ENCODE results near the gene RND3.

Gene RND3

DNA sequence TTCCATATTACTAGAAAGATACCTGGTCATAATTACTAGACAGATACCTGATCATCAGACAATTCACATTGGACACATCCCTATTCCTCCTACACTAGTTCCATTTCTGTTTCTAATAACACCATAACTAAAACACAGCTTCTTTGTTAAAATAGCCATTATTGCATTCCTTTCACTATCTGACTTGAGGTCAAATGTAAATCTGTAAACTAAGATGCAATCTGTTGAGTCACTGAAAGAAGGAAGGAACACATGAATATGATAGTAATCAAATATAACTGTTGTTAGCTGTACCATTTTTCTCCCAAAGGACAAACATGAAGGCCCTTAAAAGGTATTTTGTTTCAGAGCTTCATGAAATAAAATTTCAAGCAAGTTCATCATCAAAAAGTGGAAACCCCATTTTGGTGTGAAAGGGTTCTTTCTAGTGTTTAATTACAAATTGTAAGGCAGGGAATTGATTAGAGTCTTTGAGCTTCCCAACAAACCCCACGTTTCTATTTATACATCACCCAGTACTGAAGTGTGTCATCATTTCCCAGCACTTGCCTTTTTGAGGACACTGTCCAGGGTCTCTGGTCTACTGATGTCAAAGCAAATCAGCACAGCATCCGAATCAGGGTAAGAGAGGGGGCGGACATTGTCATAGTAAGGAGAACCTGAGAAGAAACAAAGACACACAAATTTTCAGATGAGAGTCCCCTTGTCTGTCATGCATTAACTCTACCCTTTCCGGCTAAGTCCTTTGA, 13.0 kb downstream of the RND3 start:
- DNase-seq, result no peak

DNA sequence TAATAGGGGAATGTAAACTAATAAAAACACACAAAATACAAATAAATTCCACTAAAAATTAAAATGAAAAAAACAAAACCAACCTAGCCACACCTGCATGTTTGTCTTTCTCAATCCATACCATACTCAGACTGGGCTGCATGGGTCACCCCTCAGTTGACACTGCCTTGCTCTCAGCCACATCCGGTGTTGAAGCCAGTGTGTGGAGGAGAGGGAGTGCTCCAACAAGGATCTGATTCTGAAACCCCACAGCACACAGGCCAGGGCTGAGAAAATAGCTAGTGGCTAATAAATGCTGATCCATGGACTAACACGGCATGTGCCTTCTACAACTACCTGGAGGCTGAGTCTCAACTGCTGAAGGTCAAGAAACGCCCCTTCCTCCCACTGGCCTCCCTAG, 13.7 kb downstream of the RND3 start:
- DNase-seq, result no peak

- no peak for DNase-seq
Measured at GRCh38 chr2:150472511-150472899, 15.0 kb downstream of the RND3 start.

DNA sequence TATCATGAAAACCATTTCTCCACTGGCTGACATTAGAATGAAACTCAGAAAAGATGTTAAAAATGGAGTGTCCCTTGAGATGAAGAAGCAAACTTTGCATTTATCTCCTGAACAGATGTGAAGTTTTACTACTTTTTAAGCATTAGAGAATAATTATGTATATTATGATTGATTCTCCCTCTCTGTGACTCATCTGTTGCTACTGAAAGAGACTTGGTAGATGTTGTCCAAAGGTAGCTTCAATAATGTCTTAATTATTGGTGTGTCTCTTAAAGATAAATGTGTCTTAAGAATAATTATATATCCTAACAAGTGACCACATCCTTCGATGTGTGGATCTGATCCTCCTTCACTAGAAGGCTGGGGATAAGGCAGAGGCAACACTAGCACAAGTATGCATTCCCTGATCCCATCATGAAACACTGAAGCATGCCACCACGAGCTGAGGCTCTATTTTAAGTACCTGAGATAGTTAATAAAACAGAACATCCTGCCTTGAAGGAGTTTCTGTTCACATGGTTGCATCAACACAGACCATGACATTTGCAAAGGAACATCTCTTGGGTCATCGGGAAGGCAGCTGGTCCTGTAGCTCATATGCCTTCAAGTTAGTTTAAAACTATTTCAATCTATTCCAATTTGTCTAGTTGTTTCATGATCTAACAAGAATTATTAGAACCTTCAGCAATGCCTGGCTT, 15.5 kb downstream of the RND3 start:
- DNase-seq, result no peak

- no peak for DNase-seq
Measured at GRCh38 chr2:150470435-150470834, 17.0 kb downstream of the RND3 start.

GRCh38 chr2:150469706-150470274, 17.7 kb downstream of the RND3 start:
- no peak for DNase-seq

- DNase-seq, result no peak
Measured at GRCh38 chr2:150468350-150468960, 19.0 kb downstream of the RND3 start.

DNA sequence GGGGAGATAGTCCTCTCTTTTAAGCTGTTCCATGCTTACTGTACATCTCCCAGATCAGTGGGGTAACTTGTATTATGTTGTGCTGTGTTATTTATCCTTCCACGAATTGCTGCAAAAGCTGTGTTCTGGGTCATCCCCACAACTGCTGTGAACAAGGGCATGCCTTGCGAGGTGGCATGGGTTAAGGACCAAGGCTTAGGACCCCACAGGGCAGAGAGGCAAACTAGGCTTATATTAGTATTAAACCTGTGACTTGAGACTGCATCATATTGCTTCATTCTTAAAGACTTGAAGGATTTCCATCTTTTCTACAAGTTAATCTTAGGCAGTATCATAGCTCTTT, 19.9 kb downstream of the RND3 start:
- DNase-seq, result no peak

DNA sequence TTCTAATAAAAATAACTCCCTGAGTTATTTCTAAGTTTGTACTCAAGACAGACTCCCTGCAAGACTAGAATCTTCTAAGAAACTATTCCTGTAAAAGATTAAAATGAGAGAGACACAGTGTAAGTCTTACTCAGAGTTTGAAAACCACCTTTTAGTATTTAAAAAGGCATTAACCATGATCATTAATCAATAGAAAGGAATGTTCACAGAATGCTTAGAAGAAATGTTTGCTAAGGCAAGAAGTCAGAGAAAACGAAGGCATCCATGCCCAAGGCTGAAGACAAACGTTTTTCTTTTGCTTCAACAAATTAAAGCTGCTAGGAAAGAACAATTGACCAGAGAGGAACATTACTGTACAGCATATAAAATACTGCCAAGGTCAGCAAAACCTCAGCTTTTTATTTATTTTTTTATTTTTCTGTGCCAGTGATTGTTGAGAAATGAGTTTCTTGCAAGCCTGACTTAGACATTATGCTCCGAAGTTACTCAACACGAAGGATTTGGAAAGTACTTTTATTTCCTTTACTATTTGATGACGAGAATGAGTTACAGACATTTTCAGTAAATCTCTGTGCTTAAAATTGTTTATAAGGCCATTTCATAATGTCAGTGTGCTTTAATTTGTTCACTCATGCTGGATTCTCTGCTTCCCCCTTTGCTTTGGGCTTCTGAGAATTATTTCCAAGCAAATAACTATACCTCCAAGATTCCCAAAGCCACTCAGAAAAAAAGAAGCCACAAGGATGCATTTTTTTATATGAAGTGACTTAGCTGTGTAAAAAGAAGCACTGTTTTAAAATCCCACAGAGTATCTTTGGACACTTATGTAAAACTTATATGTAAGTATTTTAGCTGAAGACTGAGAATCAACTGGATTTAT, 20.5 kb downstream of the RND3 start:
- DNase-seq, result no peak

DNA sequence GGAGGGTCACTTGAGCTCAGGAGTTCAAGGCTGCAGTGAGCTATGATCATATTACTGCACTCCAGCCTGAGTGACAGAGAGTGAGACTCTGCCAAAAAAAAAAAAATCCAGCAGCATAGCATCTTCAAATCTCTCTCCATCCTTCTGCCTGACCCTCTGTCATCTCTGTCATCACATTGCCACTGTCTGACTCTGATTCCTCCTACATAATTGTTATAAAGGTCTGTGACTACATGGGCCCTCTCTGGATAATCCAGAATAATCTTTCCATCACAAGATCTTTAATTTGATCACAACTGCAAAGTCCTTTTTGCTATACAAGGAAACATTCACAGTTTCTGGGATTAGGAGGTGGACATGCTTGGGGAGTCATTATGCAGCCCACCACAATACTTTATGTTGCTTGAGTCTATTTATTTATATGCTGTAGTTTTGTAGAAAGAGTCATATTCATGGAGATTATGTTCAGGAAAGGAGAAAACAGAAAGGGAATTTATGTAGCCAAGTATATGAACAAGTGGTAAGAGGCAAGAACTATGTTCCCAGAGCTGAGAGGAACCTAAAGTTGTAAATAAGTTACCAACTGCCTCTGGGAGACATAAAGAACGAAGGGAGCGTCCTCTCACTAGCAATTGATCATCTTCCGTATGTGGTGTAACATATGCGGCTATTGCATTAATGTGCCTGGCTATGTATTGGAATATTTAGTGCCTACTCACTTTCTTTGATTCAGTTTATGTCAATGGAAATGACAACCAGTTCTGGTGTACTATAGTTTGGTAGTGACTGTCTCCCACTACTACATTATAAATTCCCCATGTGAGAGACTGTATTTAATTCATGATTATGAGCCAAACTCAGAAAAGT, 21.5 kb downstream of the RND3 start:
- no peak for DNase-seq

- no peak for DNase-seq
Measured at GRCh38 chr2:150464986-150465385, 22.5 kb downstream of the RND3 start.

DNA sequence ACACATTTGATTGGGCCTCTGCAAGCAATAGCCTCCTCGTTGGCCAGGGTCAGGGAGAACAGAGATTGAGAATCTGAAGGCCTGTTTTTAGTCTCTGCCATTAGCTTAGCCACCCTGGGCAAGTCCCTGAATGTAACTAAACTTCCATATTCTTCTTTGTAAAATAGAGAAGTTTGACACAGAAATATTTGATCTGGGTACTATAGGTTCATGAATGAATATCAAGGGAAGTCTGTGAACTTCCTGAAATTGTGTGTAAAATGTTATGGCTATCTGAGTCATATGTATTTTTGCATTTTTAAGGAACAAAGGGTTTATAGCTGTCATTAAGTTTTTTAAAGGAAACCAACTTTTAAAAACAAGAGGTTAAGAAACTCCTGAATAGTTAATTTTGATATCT, 23.2 kb downstream of the RND3 start:
- no peak for DNase-seq

DNA sequence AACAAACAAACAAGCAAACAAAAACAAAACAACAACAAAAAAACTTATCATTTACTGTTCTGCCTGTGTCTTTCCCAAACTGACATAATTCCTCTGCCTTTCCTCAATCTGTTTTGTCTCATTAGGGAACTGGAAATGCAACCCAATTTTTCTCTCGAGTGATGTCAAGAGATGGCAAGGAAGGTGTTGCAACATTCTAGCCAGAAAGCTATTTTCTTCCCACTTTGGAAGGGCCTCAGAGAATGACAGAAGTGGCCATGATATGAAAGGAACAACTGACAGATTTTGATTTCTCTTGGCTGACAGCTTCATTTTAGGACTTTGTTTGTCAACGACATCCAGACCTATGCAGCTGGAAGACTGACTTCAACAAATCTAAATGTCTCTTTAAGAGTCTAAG, 24.7 kb downstream of the RND3 start:
- no peak for DNase-seq

DNA sequence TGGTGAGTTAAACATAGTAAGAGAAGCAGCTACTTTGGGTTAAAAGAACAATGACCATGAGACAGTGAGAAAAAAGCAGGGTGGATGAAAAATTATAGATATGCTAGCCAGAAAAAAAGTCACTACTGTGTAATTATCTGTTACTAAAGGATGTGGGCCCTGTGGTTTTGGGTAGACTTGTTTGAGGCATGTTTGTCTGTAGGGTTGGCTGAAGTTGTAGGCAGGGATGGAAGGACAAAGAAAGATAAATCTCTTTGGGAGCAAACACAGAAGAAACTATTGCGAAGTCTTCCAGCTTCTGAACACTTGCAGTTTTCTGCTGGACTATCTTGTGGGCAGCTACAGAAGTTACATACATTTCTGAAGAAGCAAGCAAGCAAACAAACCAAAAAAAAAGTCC, 28.2 kb downstream of the RND3 start:
- no peak for DNase-seq

- DNase-seq, result no peak
Measured at GRCh38 chr2:150450765-150451164, 36.7 kb downstream of the RND3 start.

DNA sequence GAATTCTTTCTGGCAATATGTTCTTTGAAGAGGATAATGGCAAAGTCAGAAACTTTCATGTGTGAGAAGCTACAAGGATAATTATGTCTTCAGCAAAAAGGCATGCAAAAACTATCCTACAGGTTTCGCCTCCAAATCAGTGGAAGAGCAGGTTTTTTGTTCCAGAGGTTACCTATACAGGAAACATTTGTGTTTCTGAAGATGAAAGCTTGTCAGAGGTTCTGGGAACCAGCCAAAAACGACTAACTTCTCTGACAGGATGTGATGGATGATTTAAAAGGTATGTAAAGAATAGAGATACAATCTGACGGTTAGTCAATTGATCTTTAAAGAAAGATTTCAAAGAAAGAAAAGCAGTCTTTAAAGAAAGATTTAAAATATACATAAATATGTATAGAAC, 37.6 kb downstream of the RND3 start:
- no peak for DNase-seq

DNA sequence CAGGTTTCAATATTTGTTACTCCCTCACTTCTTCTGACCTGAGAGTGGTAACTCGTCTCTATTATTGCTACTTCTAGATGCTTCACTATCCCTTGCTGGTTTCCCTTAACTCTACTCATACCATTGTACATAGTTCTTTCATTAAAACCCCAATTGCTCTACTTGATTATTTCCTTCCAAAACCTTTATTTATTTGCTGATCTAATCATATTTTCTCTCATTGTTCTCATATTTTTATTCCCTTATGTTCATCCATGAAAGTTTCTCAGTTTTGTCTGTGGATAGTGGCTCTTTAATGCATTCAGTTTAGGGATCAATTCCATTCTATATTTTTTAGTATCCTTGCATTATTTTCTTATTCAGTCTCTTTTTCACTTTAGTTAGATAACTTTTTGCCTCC, 42.1 kb downstream of the RND3 start:
- no peak for DNase-seq

DNA sequence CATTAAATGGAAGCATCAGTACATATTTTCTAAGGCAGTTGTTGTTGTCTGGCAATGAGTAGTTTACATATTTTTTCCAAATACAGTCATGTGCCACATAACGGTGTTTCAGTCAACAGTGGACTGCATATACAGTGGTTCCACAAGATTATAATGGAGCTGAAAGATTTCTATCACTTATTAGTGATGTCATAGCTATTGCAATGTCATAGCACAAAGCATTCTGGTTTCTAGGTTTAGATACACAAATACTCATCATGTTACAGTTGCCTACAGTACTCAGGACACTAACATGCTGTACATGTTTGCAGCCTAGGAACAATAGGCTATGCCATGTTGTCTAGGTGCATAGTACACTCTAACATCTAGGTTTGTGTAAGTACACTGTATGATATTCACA, 45.0 kb downstream of the RND3 start:
- no peak for DNase-seq

DNA sequence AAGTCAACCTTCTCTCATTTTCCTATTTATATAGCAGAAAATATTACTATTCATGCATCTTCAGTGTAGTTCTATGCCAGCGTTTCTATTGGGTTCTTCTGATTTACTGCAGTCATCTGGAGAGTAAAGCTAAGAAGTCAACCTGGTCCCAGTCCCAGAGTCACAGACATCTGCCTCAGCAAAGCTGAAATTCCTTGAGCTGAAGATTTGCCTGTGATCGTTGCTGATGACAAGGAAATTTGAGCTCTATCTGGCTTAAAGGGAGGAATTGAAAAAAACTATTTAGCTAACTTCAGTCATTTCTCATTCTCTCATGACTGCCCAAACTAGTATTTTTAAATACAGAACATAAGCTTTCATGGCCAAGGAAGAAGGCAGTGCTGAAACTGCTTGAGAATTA, 45.7 kb downstream of the RND3 start:
- DNase-seq, result no peak

GRCh38 chr2:150441226-150441625, 46.2 kb downstream of the RND3 start:
- no peak for DNase-seq

GRCh38 chr2:150438654-150439053, 48.8 kb downstream of the RND3 start:
- no peak for DNase-seq

DNA sequence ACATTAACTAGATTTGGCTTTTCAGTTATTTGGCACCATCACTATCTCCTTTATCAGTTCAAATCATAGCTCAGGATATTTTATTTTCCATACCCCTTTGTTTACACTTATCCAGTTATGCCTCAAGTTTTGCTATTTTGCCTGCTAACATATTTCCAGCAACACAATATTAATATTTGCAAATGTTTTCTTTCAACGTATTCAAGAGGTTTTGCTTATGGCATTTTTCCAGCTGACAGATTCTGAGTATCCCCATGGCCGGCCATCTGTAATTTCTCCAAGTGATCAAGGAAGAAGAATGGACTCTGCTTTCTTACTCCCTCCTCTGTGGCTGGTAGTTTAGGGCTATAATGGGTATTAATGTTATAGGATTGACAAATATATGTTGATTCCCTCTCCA, 49.4 kb downstream of the RND3 start:
- DNase-seq, result no peak

Data from cortex of kidney (tissue), 1 donor.